Measurements from ENCODE around the gene PLEKHA3. TPM values are rescaled to one million over a fixed set of nuclear protein-coding genes. Genes with fewer than 3 reads are reported as not detected.

Gene PLEKHA3
- total and polyA plus RNA-seq, 2 of the 4 experiments (the other 2 are of a cell fraction) = 3.9 to 5.5 TPM

GRCh38 chr2:178473931-178474330, 6.3 kb upstream of the PLEKHA3 start:
- Histone ChIP-seq H3K18ac (ENCODE audit: low read depth, low read length) (no peak overlapping the region), H3K23ac (ENCODE audit: low read depth, low read length) (no peak overlapping the region), H3K4me2 (ENCODE audit: low read depth, low read length) (no peak overlapping the region), H3K27ac (ENCODE audit: insufficient read depth, low read length) (no peak overlapping the region), H4K5ac (ENCODE audit: low read depth, low read length) (no peak overlapping the region), H3K9me3 (ENCODE audit: control insufficient read depth, insufficient read depth, low read length) (no peaks in the 10 kb centered on the region), H3K4me1 (ENCODE audit: control insufficient read depth, insufficient read depth, low read length) (peaks cover 5% of the 10 kb centered on the region), H3K14ac (replicated peaks; ENCODE audit: low read depth, low read length) (no peak overlapping the region), H2AFZ (replicated peaks; ENCODE audit: low read length, poor library complexity) (no peak overlapping the region), H2BK20ac (ENCODE audit: low read depth, low read length) (no peak overlapping the region), H3K79me1 (ENCODE audit: low read depth in 1 of 2, low read length in 2 of 2) (peaks cover 20 to 21% of the 10 kb centered on the region in 2 experiments), H3K4me3 (ENCODE audit: insufficient read depth, low read depth, low read length) (no peak overlapping the region), H2AK9ac (replicated peaks; ENCODE audit: low read depth, low read length, poor library complexity) (no peak overlapping the region), H3K4ac (ENCODE audit: low read depth, low read length) (no peak overlapping the region), H3K9ac (ENCODE audit: low read depth, low read length) (no peak overlapping the region), H2BK120ac (ENCODE audit: low read depth, low read length) (no peak overlapping the region), H2AK5ac (ENCODE audit: low read depth, low read length) (no peak overlapping the region), H4K8ac (ENCODE audit: low read depth in 2 of 2, low read length in 2 of 2) (no peak overlapping the region), H2BK15ac (ENCODE audit: low read depth, low read length) (no peak overlapping the region), H3K36me3 (ENCODE audit: control insufficient read depth, insufficient read depth, low read length) (0 out of 2 replicates have a peak, but pooled peaks cover 3% of the 10 kb centered on the region), H2BK5ac (ENCODE audit: low read depth, low read length, poor library complexity, severe bottlenecking) (no peak overlapping the region), H3K56ac (ENCODE audit: extremely low read depth, insufficient read depth, low read length) (no peak overlapping the region), H3K27me3 (ENCODE audit: control insufficient read depth, insufficient read depth, low read length) (no peaks in the 10 kb centered on the region), H4K20me1 (ENCODE audit: insufficient read depth, low read length) (no peaks in the 10 kb centered on the region), H3K9me1 (ENCODE audit: insufficient read depth, low read length) (no peaks in the 10 kb centered on the region; the same call in 1 of the 2 replicates), H4K91ac (ENCODE audit: insufficient read depth, low read depth, low read length) (no peak overlapping the region)
- no CpG with 5 or more reads among the region's 4 CpGs for WGBS, 2 experiments (ENCODE audit: extremely low coverage in 2 of 2, insufficient read length in 1 of 2)
- POLR2A ChIA-PET (ENCODE audit: unreplicated experiment) = no interaction called here
- dilution Hi-C loops (cut with HindIII; ENCODE audit: low sequenced_read_pairs, unreplicated experiment) = no loop called here
- no TSS peak for BruUV-seq (replicated peaks)
- no peak for ATAC-seq (ENCODE audit: low read depth)
- intact Hi-C loops (cut with micrococcal nuclease) = no loop called here
- peak; percentile 15 for DNase-seq
- in situ Hi-C loops (cut with MboI; ENCODE audit: low sequenced_read_pairs) = no loop called here
- TF ChIP-seq SMC3 (IDR thresholded peaks at IDR 0.05; ENCODE audit: low read depth, low read length) = no peak
- TF ChIP-seq RFX5 (IDR thresholded peaks at IDR 0.05; ENCODE audit: low read depth, low read length) = no peak
- TF ChIP-seq FOS (IDR thresholded peaks at IDR 0.05; ENCODE audit: low read depth, low read length) = no peak
- no peak for TF ChIP-seq CTCF (conservative IDR thresholded peaks at IDR 0.05; ENCODE audit: low read depth, low read length)
- no peak for TF ChIP-seq ELK1 (IDR thresholded peaks at IDR 0.05; ENCODE audit: borderline replicate concordance, low read depth, low read length)
- no peak for TF ChIP-seq CEBPB (IDR thresholded peaks at IDR 0.05; ENCODE audit: low read depth, low read length)
- no peak for TF ChIP-seq RAD21 (IDR thresholded peaks at IDR 0.05; ENCODE audit: low read length)
- no peak for TF ChIP-seq BHLHE40 (IDR thresholded peaks at IDR 0.05; ENCODE audit: low read depth, low read length)
- CTCF ChIA-PET = no interaction called here
